Measurements from ENCODE around the gene VWA5A.

Gene VWA5A

GRCh38 chr11:124172101-124172500, 56.9 kb downstream of the VWA5A start:
- DNase-seq, result no peak

DNA sequence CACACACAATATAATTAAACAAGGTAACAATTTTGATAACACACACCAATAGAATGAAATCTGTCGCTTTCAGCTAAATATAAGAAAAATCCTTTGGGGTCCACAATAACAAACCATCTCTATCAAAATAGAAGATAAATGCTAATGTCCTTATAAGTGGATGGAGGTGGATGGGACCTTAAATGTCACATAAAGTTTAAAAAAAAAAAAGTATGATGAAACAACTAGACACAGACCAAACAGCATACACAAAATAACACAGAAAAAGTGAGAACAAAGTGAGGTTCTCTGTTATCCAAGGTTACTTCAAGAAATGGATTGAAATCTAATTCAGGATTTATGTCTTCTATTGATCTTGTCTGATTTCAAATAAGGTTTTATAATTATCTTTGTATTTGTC, 57.3 kb downstream of the VWA5A start:
- no peak for DNase-seq

GRCh38 chr11:124174001-124174583, 58.8 kb downstream of the VWA5A start:
- DNase-seq, result peak; percentile 38

DNA sequence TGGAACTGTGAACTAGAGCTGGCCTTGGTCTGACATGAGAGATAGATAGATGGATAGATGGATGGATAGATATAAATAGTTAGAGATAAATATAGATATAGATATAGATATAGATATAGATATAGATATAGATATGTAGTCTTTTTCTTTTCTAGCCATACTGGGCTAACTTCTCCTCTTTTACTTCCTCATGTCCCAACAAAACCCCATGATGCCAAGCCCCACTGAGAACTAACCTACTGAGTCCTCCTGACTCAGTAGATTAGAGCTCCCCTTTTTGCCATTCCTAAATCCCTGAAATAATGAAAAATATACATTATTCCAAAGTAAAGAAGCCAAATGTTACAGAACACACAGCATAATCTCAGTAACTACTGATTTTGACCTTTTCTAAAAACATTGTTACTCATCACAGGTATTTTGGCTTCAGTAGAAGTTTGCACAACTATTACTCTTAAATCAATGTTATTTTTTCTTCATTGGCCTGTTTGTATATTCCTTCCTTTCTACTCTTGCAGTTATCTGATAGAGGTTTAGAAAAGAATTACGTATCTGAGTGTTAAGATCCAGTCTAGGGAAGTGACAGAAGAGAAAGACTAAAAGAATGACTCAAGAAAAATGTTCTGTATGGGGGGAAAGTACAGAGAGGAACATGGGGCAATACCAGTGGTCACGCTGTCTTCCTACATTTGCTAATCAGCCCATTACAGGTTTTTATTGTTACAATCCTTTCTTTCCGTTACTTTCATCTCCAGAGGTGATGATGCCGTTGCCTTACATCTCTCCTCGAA, 61.9 kb downstream of the VWA5A start:
- DNase-seq, result peak; percentile 86

GRCh38 chr11:124179310-124179709, 64.1 kb downstream of the VWA5A start:
- DNase-seq, result no peak

- no peak for DNase-seq
Measured at GRCh38 chr11:124183068-124183467, 67.8 kb downstream of the VWA5A start, which contains the start of gene OR10D3. TSS of gene OR10D3 (plus strand) at chr11:124183345. CDS start at chr11:124185270, 1,925 bp downstream.

DNA sequence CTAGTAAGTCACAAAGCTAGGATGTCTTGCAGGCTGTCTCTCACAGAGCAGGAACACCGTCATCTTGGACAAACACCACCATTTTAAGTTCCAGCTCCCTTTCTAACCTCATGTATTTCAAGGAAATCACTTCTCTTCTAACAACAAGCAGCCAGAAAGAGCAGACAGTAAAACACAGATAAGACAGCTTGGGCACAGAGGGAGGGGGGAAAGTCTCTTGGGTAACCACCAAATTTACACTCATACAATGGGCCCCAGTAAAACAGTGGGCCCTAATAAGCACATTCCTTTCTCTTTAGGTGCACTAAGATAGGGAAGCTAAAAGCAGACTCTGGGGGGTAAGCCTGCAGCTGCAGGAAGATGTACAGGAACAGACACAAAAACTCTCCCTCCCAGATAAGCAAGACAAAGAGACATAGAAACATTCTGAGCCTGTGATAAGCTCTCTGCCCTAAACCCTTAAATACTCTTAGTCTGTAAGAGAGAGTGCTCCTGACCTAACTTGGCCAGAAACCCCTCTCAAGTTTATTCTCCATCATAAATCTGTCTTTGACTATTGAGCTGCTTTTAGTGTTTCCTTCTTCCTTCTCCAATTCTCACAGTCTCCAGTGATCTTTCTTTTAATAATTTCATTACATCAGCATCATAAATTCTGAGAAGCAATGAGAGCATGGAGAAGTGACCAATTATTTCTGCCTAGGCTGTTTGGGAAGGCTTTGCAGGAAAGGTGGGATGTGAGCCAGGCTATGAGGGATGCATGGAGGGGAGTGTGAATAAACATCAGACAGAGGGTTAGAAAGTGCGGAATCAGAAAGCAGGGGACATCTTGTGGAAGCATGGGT, 75.3 kb downstream of the VWA5A start:
- no peak for DNase-seq

GRCh38 chr11:124193221-124194010, 78.2 kb downstream of the VWA5A start:
- peak; percentile 68 for DNase-seq

DNA sequence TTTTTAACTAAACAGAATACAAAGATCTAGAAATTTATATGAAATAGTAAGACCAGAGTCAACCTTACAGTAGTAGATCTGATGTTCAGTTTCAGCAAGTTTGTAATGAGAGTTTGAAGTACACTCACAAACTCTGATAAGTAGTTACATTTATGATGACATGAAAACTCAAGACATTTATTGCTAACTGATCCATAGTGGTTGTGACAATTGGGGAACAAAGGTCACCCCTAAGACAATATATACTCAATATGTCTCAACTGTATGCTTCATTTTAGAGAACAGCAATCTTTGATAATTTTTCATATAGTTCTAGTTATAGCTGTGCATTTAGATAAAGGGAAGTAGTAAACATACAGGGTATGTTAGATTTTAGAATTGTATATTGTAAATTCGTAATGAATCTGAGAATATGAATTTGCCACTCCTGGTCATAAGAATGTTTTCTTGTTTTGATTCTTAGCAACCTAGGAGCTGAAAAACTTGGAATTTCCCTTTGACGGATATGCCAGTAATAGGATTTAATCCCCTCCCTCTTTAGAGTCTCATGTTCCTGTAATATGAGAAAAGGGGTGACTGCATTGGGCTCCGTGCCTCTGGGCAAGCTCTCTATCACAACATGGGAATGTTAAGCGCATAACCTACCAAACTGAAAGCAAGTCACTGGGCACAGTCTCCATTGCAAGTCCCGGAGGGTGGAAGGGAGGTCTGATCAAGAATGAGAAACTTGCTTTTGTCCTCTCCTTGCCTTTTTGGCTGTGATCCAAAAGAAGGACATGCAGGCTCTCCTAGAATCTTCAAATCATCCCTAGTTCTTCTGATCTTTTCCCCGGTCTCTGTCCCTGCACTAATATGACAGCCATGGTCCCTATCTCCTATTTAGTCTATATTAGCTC, 79.3 kb downstream of the VWA5A start:
- DNase-seq, result no peak

DNA sequence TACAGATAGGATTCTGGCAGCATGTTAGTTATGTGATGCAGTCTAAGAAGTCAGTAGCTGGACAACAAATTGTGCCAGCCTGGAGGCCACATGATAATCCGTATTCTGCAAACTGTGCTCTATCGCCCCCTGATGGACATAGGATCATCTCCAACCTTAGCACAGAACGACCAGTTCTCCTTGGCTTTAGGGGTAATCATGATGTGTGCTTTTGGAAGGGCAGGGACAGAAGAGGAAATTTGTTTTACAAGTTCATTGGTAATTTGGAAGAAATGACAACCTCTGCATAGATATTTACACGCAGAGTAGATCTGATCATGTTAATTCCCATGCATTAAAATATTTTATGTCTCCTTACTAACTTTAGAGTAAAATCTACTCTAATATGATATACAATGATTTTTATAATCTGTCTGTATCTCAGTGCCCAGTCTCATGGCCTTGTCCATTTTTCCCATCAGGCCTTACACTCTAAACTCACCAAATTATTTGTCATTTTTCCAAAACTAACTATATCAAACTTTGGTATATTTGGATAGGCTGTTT, 80.0 kb downstream of the VWA5A start:
- peak; percentile 59 for DNase-seq
